ENCODE results near the gene ICOSLG.
"Not testable (repeated sequence)": the region's sequence is repeated elsewhere in the genome, so short reads cannot be mapped to it uniquely, and the experiment has no call there.

Gene ICOSLG, protein sequence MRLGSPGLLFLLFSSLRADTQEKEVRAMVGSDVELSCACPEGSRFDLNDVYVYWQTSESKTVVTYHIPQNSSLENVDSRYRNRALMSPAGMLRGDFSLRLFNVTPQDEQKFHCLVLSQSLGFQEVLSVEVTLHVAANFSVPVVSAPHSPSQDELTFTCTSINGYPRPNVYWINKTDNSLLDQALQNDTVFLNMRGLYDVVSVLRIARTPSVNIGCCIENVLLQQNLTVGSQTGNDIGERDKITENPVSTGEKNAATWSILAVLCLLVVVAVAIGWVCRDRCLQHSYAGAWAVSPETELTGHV

DNA sequence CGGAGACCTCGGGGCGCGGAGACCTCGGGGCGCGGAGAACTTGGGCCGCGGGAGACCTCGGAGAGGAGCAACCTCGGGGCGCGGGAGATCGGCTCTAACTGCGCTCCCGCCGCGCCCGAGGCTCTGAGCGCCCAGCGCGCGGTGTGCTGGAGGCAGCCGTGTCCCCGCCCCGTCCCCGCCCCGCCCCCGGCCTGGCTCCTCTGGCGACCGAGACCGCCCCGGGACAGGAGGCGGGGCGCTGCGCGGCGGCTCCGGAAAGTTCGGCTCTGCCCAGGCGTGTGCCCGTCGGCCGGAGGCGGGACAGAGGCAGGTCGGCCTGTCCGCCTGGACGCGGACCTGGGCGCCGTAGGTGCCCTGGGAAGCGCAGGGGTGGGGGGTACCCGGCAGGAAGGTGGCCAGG, at the start of gene ICOSLG:
ICOSLG (minus strand) TSS at position 102 of the 400 bp plus-strand sequence. CDS start 126 bp downstream, outside the sequence.
- not testable (repeated sequence) for DNase-seq (ENCODE audit: low read depth)

GRCh38 chr21:44289381-44290010, 48.8 kb upstream of the ICOSLG start:
- DNase-seq (ENCODE audit: low read depth): no peak

DNA sequence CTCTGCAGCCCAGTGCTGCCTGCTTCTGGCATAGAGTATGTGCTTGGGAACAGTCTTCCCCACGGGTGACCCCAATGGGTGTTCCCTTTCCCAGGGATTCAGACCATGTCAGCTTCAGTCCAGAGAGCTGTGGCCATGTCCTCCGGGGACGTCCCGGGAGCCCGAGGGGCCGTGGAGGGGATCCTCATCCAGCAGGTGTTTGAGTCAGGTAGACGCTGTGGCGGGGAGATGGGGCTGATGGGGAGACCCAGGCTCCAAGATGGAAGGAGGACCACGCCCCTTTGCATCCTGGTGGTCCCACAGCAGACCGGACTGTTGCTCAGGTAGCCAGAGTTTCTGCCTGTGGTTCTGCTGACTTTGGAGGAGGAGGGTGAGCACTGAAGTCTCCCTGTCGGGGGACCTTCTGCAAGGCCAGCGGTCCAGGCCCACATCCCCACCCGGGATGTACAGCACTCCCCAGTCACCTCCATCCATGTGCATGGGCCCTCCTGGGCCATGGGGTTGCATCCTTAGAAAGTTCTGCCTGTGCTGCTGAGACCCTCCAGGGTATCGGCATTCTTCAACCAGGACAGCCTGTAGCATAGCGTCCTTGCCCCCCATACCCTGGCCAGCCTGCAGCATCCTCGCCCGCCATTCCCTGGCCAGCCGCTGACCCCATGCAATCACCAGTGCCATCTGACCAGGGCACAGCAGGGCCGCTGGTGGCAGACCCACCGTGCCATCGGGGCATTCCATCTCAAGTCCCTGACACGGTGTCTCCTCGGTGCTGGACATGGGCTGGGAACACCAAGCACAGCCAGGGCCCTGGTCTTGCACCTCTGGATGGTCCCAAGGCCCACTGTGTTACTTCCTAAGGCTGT, 47.7 kb upstream of the ICOSLG start:
- DNase-seq (ENCODE audit: low read depth): no peak

DNA sequence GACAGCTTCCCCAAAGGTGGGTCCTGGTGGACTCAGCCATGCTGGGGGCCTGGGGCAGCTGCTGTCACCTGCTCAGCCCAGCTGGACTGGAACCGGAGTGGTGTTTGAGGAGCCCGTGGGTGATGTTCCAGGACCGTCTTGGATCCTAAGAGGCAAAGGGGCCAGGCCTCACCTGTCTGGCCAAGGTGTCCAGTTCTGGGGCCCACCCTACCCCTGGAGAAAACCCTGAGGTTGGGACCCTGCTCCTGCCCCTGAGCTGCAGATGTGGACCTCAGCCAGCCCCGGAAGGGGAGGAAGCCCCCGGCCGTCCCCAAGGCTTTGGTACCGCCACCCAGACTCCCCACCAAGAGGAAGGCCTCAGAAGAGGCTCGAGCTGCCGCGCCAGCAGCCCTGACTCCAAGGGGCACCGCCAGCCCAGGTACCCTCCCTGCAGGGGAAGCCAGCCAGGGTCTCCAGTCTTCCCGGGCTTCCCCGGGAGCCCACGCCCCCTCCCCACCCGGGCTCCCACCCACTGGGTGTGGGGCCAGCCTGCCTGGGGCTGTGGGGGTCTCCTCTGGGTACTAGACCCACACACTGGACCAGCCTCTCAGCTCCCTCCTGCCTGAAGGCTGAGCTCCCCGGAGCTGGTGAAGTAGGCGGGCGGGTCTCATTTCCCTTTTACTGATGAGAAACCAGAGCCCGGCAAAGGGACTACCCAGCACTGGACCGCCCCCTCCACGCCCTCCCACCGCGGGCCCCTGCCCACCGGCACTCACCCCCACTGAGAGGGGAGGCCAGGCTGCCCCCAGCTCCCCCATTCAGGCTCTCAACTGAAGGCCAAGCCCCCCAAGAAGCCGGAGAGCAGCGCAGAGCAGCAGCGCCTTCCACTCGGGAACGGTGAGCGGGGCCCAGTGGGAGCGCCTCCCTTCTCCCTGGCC, 46.2 kb upstream of the ICOSLG start:
- no peak for DNase-seq (ENCODE audit: low read depth)

GRCh38 chr21:44286086-44286715, 45.5 kb upstream of the ICOSLG start:
- DNase-seq (ENCODE audit: low read depth): no peak

DNA sequence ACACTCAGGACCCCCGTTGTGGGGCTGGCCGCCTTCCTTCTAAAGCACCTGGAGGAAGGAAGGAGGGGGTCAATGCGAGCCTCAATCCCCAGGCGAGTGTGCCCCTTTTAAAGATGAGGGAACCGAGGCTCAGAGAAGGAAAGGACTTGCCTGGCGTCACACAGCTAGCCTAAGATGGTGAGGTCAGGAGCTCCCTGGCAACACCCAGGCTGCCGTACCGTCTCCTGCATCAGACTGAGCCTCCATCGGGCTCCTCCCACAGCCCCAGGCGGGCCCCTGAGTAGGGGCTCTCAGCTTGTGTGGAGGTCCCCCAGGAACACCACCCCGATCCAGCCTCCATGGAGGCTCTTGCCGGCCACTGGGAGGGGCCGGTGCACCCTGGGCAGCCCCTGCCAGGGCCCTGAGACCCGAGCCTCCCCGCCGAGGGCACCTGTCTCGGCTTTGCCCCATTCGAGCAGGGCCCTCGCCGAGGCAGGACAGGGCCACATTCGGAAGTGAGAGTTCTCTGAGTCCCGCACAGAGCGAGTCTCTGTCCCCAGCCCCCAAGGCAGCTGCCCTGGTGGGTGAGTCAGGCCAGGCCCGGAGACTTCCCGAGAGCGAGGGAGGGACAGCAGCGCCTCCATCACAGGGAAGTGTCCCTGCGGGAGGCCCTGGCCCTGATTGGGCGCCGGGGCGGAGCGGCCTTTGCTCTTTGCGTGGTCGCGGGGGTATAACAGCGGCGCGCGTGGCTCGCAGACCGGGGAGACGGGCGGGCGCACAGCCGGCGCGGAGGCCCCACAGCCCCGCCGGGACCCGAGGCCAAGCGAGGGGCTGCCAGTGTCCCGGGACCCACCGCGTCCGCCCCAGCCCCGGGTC, 44.6 kb upstream of the ICOSLG start, which contains the start of gene AIRE:
AIRE (plus strand) TSS at position 739 of the 855 bp plus-strand sequence. CDS start 131 bp downstream, outside the sequence.
- DNase-seq (ENCODE audit: low read depth): no peak

GRCh38 chr21:44283948-44284347, 43.2 kb upstream of the ICOSLG start:
- no peak for DNase-seq (ENCODE audit: low read depth)

DNA sequence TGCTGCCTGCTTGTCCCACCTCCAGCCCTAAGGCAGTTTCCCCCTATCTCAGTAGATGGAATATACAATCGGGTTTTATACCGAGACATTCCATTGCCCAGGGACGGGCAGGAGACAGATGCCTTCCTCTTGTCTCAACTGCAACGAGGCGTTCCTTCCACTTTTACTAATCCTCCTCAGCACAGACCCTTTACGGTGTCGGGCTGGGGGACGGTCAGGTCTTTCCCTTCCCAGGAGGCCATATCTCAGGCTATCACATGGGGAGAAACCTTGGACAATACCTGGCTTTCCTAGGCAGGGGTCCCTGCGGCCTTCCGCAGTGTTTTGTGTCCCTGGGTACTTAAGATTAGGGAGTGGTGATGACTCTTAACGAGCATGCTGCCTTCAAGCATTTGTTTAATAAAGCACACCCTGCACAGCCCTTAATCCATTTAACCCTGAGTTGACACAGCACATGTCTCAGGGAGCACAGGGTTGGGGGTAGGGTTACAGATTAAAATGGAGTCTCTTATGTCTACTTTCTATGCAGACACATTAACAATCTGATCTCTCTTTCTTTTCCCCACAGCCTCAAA, 42.6 kb upstream of the ICOSLG start:
- DNase-seq (ENCODE audit: low read depth): not testable (repeated sequence)

DNA sequence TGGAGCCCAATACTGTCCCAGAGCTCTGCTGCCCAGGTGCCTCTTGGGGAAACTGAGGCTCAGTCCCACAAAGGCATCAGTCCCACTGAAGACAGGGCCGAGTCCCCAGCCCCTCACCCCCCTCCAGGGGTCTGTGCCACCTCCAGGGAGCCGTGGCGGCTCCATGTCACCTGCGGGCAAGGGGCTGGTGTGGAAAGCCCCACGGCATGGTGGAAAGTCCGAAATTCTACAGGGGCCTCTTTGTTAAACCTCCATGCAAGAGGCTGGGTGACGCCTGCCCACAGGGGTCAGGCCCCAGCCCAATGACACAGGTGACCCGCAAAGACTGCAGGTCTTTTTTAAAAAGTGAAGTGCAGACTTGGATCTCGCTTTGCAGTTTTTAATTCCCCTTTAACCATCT, 41.6 kb upstream of the ICOSLG start:
- no peak for DNase-seq (ENCODE audit: low read depth)

GRCh38 chr21:44281801-44282200, 41.1 kb upstream of the ICOSLG start:
- no peak for DNase-seq (ENCODE audit: low read depth)

DNA sequence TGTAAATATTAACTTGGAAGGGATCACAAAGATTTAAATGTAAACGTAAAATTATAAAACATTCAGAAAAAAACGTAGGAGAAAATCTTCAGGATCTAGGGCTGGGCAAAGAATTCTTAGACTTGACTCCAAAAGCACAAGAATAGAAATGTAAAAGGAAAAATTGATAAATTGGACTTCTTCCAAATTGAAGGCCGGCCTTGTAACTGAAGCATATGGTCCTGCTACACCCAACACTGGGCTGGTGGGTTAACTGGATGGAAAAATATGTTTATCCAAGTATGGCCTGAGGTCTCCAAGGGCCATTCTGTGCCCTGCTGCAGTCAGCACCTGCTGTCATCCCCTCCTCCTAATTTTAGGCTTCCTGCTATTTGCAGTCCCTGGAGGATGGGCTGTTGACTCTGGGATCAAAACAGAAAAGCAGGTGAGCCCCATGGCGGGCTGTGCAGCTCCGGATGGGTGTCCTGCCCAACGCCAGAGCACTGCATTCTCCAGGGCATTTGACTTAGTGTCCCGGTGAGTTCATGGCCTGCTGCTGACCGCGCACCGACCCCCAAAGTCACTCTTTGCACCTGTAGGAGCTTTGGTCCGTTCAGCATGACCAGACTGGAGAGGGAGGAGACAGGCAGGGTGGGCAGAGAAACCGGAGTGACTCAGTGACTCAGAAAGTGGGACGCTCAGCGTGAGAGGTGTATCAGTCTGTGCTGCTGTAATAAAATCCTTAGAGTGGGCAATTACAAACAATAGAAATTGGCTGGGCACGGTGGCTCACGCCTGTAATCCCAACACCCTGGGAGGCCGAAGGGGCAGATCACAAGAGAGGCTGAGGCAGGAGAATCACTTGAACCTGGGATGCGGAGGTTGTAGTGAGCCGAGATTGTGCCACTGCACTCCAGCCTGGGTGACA, 38.9 kb upstream of the ICOSLG start:
- DNase-seq (ENCODE audit: low read depth): no peak

DNA sequence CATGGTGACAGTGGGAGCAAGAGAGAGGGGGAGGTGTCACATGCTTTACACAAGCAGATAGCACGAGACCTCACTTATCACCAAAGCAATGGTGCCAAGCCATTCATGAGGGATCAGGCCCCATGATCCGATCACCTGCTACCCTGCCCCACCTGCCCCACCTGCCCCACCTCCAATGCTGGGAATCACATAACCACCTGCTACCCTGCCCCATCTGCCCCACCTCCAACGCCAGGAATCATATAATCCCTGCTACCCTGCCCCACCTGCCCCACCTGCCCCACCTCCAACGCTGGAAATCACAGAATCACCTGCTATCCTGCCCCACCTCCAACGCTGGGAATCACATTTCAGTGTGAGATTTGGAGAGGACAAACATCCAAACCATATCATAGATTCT, 34.3 kb upstream of the ICOSLG start:
- no peak for DNase-seq (ENCODE audit: low read depth)

- no peak for DNase-seq (ENCODE audit: low read depth)
These were observed 32.3 kb upstream of the ICOSLG start for GRCh38 chr21:44273046-44273445.

DNA sequence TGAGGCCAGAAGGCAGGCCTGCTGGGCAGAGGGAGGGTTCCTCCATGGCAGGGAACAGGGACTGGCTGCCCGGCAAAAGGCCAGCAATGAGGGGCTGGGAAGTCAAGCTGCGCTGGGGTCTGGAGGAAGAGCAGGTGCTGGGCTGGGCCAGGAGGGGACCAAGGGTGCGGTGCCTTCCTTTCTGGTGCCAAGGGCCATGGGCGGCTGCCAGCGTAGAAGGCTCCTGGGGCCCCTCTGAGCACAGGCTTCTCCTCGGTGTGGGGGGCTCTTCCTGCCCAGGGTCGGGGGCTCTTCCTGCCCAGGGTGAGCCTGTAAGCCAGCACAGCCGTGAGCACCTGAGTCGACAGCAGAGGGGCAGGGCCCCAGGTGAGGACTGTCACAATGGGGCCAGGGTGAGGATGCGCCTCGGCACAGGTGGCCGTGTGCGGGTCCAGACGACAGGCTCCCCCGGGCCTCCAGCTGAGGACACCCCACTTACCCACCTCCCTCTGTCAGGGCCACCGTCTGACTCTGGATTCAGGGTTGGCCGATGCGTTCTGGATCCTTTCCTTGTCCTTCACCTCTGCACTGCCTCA, 31.6 kb upstream of the ICOSLG start:
- DNase-seq (ENCODE audit: low read depth): no peak

DNA sequence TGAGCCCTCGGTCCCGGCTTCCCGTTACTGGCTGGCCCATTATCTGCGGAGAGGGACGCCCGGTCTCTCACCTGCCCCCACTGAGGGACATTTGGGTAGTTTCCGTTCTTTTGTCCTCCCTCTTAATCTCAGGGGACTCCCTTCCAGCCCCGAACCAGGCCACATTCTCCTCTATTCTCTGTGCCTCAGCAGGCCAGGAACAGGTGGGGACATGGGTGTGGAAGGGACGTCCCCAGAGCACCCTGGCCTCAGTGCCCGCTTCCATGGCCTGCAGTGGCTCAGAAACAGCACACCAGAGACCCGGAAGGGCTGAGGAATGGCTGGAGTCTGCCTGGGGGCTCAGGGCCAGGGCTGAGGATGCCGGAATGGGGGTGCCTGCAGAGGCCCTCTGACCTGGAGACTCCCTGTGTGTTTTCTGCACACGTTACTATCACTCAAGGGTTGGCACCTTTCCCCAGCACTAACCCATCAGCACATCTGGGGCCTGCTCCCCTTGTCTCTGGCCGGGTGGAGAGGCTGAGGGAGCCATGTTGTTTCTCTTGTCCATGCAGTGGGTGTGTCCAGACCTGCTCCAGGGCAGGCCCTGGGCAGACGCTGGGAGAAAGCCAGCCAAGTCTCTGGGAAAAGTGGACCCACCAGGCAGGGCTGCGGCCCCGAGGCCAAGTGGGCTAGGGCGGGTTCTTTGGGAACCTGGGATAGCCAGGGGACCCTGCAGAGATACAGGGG, 31.0 kb upstream of the ICOSLG start:
- DNase-seq (ENCODE audit: low read depth): no peak

GRCh38 chr21:44269090-44269489, 28.3 kb upstream of the ICOSLG start:
- no peak for DNase-seq (ENCODE audit: low read depth)

DNA sequence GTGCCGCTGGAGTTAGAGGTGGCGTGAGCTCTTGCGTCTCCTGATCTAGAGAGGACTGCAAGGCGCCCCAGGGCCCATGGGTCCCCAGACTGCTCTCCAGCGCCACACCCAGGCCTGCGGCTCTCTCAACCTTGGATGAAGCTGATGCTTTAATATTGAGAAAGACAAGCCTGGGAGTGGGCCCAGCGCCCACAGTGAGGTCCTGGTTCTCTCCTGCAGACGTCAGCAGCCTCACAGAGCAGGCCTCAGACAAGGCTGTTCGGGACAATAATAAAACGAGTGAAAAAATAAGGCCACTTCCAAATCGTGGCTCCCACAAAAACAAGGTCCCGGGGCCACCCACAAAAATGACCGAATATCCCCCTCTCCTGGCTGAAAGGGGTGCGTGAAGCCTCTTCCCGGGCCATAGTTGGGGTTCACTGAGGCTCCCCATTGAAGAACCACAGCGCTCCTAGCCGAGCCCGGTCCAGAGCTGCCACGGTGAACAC, 27.0 kb upstream of the ICOSLG start:
- no peak for DNase-seq (ENCODE audit: low read depth)

Measured in activated T-cell treated with anti-CD3 and anti-CD28 coated beads for 1 hour (primary cell).